Erythroblast (primary cell): Measurements from ENCODE around the gene TM9SF2.

Experiments used
- GATA1 ChIP-seq: IDR thresholded peaks from 2 replicates; pipeline ENCODE4 v1.6.1; 2011; ENCODE audit warnings: low read depth, mild to moderate bottlenecking, control low read depth, low read length, moderate library complexity
- POLR2A ChIP-seq: IDR thresholded peaks from 2 replicates; pipeline ENCODE4 v1.6.1; 2011; ENCODE audit warnings: mild to moderate bottlenecking, low read length

DNA sequence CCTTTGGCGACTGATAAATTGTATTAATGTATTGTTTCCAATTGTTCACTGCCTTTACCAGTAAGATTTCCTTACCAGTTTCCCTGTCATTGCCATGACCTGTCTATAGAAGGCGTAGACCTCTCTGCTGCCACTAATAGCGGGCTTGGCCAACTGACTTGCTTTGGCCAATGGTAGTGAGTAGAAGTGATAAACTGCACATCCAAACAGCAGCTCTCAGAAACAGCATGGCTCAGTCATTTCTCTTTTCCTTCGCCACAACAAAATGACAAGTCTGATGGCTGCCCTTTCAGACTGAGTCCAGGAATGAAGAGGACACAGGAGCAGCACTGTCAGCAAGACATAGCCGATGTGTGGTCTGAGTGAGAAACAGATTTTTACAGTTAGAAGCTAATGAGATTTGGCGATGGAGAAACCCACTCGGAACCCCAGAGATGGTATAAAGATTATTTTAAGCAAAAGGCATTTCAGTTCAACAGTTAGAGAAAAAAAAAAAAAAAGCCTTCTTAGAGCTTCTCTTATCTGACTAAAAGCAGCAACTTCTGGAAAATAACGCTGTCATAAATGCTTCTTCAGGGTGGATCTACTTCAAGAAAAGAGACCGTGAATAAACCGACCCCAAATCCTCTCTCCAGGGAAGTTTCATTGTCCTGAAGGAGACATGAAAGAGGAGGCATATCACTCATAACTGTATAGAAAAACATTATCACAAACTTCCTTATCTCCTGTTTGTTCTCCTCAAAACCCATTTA is 42.0 kb upstream of the TM9SF2 start:
- TF ChIP-seq POLR2A (no peak), GATA1 (no peak)
